ENCODE results near the gene SYT8.
A peak's percentile ranks its signal among the peaks of the same experiment; 100 is the strongest.

Gene SYT8

DNA sequence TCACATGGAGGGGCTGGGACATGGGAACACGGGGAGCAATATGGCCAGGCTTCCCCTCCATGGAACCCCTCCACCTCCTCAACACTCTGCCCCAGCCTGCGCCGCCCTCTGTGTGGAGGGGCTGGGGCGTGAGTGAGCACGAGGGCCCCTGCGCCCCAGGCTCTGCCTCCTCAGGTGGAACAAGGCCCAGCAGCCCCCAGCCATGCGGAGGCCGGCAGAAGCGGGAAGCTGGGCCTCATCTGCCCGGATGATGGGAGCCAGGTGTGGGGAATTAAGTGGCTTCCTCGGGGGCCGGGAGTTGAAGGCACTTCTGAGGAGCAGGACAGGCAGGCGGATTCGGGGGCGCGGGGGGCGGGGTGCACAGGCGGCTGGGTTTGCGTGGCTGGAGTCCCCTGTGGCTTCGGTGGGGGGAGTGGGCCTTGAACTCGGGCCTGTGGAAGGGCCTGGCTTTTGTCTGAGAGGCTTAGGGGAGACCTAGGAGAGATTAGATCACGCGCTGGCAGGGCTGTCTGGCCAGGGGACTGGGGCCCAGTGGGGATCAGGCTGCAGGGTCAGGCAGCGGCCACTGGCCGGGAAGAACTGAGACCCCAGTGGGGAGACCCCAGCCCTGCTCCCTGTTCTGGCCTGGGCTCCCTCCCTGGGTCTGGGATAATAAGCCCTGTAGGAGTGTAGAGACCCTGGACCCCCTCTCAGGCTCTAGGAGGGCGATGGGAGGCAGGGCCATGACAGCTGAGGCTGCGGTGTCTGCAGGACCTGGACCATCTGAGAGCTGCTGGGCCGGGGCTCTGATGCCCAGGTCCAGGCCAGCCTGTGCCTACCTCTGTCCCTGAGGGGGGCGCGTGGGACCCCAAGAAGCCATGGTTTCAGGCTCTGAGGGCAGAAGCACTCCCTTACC is 43.6 kb downstream of the SYT8 start:
- peak overlapping the region in 1 of 2 donors; percentile 91 for H3K27ac ChIP-seq
- DNase-seq (ENCODE audit: low spot score) = peak; percentile 73
- TF ChIP-seq CTCF (IDR thresholded peaks at IDR 0.05) = no peak
- no peak overlapping the region for H3K4me3 ChIP-seq

- Histone ChIP-seq H3K27ac (peak overlapping the region in 1 of 2 donors; percentile 91), H3K4me3 (no peak overlapping the region)
- no peak for TF ChIP-seq CTCF (IDR thresholded peaks at IDR 0.05)
- DNase-seq (ENCODE audit: low spot score) = peak; percentile 71
These were observed 44.7 kb downstream of the SYT8 start for GRCh38 chr11:1879342-1879940.

GRCh38 chr11:1879941-1880720 is 45.3 kb downstream of the SYT8 start:
- peak; percentile 81 for DNase-seq (ENCODE audit: low spot score)
- peak overlapping the region; percentile 73 to 91 for H3K27ac ChIP-seq
- H3K4me3 ChIP-seq = no peak overlapping the region
- TF ChIP-seq CTCF (IDR thresholded peaks at IDR 0.05) = no peak

- Histone ChIP-seq H3K27ac (peak overlapping the region; percentile 73 to 91), H3K4me3 (no peak overlapping the region)
- DNase-seq (ENCODE audit: low spot score) = peak; percentile 73
These were observed 46.1 kb downstream of the SYT8 start for GRCh38 chr11:1880746-1881441.

DNA sequence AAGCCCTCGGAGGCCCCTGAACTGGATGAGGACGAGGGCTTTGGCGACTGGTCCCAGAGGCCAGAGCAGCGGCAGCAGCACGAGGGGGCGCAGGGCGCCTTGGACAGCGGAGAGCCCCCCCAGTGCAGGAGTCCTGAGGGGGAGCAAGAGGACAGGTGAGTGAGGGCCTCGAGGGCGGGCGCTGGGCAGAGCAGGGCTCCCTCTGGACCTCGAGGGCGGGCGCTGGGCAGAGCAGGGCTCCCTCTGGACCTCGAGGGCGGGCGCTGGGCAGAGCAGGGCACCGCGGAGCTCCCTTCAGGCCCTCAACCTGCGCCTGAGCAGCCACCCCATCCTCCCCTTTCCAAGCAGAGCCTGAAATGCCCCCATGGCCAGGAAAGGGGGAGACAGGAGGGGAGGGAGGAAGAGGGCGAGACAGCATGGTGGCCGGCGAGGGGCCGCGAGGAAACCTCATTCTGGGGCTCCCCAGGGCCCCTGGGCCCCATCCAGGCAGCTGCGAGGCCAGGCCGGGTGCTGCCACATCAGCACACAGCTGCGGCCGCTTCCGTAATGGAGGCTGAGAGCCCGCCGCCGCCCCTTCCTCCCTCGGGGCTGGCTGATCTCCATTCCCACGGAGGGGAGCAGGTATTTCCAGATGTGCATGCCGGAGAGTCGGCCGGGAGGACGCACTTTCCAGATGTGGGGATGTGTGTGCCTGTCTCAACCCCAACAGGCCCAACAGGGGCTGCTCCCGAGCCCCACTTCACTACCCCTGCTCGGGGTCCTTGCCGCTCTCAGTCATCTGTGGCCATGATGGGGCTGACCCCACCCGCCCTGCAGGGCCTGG is 46.9 kb downstream of the SYT8 start:
- DNase-seq (ENCODE audit: low spot score) = peak; percentile 71
- TF ChIP-seq CTCF (IDR thresholded peaks at IDR 0.05) = no peak
- H3K27ac ChIP-seq = peak overlapping the region in 1 of 2 donors; percentile 91
- peak overlapping the region; percentile 24 for H3K4me3 ChIP-seq

More at GRCh38 chr11:1880746-1881441, 46.1 kb downstream of the SYT8 start:
- no peak for TF ChIP-seq CTCF (IDR thresholded peaks at IDR 0.05)
